NCI-H2171 treated with DMSO at 0.1 percent for 48 hours (cell line): ENCODE measurements around the gene MAN2A2.
A peak's percentile ranks its signal among the peaks of the same experiment; 100 is the strongest.

ENCODE experiments used
- DNase-seq: peaks from one replicate; lab custom pipeline; 2025; lab: John Stamatoyannopoulos, UW

Gene MAN2A2

GRCh38 chr15:90946941-90947576 lies 44.0 kb downstream of the MAN2A2 start:
- DNase-seq, result no peak

- DNase-seq, result no peak
These were observed 44.7 kb downstream of the MAN2A2 start for GRCh38 chr15:90947577-90948357.

- DNase-seq, result no peak
These were observed 45.4 kb downstream of the MAN2A2 start for GRCh38 chr15:90948506-90948905.

- no peak for DNase-seq
These were observed 47.0 kb downstream of the MAN2A2 start for GRCh38 chr15:90949979-90950675.

GRCh38 chr15:90950676-90951075 lies 47.6 kb downstream of the MAN2A2 start:
- DNase-seq, result no peak

DNA sequence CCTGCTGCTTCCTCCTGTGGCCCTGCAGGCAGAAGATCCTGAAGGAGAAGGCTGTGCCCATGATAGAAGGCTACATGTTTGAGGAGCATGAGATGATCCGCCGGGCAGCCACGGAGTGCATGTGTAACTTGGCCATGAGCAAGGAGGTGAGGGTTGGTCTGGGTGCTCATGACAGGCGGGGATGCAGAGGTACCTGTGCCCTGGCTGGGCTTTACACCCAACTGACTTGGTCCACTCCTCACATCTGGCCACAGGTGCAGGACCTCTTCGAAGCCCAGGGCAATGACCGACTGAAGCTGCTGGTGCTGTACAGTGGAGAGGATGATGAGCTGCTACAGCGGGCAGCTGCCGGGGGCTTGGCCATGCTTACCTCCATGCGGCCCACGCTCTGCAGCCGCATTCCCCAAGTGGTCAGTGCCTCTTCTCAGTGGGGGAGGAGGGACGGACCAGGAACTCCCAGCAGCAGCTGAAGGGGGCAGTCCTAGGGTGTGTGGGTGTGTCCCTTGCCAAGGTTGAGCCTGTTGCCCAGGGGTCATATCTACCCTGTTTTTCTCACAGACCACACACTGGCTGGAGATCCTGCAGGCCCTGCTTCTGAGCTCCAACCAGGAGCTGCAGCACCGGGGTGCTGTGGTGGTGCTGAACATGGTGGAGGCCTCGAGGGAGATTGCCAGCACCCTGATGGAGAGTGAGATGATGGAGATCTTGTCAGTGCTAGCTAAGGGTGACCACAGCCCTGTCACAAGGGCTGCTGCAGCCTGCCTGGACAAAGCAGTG lies 50.0 kb downstream of the MAN2A2 start:
- DNase-seq, result no peak

DNA sequence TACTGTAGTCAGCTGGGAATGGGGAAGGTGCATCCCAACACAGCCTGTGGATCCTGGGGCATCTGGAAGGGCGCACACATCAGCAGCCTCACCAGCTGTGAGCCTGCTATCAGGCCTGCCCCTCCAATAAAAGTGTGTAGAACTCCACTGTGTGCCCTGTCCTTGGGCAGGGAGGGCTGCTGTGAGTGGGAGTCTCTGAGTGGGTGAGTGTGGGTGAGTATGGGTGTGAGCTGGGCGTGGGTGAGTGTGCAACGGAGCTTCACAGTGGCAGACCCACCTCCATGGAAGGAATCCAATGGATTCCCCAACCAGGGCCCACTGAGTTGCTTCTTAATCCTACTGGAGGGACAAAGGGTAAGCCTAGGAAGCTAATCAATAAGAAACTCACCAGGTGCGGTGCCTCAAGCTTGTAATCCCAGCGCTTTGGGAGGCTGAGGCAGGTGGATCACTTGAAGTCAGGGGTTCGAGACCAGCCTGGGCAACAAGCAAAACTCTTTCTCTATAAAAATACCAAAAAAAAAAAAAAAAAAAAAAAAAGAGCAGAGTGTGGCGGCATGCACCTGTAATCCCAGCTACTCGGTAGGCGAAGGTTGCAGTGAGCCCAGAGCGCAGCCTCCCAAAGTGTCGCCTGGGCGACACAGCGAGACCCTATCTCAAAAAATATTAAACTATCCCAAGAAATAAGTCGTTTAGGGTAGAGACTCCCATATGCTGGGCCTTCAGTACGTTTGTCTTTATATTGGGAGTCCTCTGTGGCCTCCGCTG lies 51.0 kb downstream of the MAN2A2 start:
- DNase-seq, result no peak

GRCh38 chr15:90954712-90955623 lies 51.9 kb downstream of the MAN2A2 start, which contains the start of gene RCCD1:
Gene RCCD1 (plus strand): TSS chr15:90954884. CDS start chr15:90956735, 1,851 bp downstream.
- peak; percentile 92 for DNase-seq

DNA sequence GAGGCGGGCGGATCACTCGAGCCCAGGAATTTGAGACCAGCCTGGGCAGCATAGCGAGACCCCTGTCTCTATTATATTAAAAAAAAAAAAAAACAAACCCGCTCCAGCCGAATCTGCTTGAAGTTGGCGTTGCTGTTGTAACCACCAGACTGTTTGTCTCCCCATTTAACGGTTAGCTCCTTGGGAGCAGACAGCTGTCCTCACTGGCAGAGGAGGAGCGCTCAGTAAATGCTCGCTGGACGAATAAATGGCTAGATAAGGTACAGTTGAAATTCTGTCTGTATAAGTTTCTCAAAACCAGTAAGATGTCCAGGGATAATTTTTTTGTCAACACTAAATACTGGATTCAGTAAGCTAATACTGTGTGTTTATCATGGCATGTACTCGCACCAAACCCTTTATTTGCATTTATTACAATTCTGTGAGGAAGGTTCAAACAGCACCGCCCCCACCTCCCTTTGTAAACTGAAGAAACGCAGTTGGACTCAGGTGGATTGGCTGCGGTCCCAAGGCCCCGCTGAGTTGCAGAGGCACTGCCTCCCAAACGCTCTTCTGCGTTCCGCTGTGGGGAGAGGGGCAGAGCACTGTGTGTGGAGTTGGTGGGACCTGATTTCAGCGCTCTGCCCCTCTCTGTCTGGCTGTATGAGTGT lies 52.6 kb downstream of the MAN2A2 start:
- DNase-seq, result peak; percentile 52

- peak; percentile 53 for DNase-seq
These were observed 53.4 kb downstream of the MAN2A2 start for GRCh38 chr15:90956274-90957030.

DNA sequence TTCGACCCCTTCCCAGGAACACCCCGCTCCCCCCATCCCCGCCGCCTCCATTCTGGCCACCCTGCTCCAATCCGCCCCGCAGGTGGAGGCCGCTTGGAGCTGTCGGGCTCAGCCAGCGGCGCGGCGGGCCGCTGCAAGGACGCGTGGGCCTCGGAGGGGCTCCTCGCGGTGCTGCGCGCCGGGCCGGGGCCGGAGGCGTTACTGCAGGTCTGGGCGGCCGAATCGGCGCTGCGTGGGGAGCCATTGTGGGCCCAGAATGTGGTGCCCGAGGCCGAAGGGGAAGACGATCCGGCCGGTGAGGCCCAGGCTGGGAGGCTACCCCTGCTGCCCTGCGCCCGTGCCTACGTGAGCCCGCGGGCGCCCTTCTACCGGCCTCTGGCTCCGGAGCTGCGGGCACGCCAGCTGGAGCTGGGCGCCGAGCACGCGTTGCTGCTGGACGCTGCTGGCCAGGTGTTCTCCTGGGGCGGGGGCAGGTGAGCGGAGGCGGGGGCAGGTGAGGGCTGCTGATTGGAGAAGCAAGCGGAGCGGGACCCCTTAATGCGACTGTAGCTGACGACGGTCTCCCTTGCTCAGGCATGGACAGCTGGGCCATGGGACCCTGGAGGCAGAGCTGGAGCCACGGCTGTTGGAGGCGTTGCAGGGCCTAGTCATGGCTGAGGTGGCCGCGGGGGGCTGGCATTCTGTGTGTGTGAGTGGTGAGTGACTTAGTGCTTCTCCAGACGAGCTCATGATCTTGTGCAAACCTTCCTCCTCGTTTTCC lies 54.1 kb downstream of the MAN2A2 start:
- no peak for DNase-seq

- no peak for DNase-seq
These were observed 54.7 kb downstream of the MAN2A2 start for GRCh38 chr15:90957791-90958190.

DNA sequence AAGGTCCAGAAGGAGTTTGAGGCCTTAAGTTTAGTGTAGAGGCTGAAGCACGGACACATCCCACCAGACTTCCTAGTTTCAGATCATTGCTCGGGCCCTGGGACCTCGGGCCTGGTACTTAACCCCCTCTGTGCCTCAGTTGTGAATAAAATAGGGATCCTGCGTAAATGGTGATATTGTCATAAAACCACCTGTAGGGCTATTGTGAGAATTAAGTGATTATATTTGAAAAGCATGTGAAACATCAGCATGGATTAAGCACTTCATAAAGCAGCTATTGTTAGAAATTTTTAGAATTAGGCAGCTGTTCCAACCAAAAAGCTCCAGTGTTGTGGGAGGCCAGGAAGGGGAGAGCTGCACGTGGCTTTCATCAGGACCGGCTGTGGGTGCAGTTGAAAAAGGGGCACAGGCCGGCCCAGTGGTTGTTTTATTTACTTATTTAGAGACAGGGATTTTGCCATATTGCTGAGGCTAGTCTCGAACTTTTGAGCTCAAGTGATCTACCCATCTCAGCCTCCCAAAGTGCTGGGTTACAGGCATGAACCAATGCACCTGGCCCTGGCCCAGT lies 56.0 kb downstream of the MAN2A2 start:
- no peak for DNase-seq

- no peak for DNase-seq
These were observed 56.8 kb downstream of the MAN2A2 start for GRCh38 chr15:90959894-90960293.

GRCh38 chr15:90960298-90961091 lies 57.4 kb downstream of the MAN2A2 start:
- DNase-seq, result peak; percentile 15

- no peak for DNase-seq
These were observed 58.9 kb downstream of the MAN2A2 start for GRCh38 chr15:90962021-90962420.

GRCh38 chr15:90966262-90966661 lies 63.2 kb downstream of the MAN2A2 start:
- DNase-seq, result no peak
